ENCODE data around the gene ETAA1. TPM values are rescaled to one million over a fixed set of nuclear protein-coding genes. Genes with fewer than 3 reads are reported as not detected.

Gene ETAA1
- total RNA-seq, 1 experiment from 2014 or later, result 10.4 TPM

- no peak overlapping the region for H3K27ac Mint-ChIP-seq (ENCODE audit: low read depth, unreplicated experiment)
- CTCF ChIA-PET, result interaction anchor here (0.6 kb wide), 1 partner anchor 275 kb away, joined by 3 read pairs; no protein-coding TSS in a partner anchor
- intact Hi-C loops (cut with micrococcal nuclease), result no loop called here
- no peaks in the 10 kb centered on the region for H3K4me1 Mint-ChIP-seq (ENCODE audit: insufficient read depth, unreplicated experiment)
- no peaks in the 10 kb centered on the region for H3K27me3 Mint-ChIP-seq (ENCODE audit: insufficient read depth, unreplicated experiment)
- DNase-seq (ENCODE audit: unreplicated experiment), result no peak
- TF ChIP-seq, protein P1, sequence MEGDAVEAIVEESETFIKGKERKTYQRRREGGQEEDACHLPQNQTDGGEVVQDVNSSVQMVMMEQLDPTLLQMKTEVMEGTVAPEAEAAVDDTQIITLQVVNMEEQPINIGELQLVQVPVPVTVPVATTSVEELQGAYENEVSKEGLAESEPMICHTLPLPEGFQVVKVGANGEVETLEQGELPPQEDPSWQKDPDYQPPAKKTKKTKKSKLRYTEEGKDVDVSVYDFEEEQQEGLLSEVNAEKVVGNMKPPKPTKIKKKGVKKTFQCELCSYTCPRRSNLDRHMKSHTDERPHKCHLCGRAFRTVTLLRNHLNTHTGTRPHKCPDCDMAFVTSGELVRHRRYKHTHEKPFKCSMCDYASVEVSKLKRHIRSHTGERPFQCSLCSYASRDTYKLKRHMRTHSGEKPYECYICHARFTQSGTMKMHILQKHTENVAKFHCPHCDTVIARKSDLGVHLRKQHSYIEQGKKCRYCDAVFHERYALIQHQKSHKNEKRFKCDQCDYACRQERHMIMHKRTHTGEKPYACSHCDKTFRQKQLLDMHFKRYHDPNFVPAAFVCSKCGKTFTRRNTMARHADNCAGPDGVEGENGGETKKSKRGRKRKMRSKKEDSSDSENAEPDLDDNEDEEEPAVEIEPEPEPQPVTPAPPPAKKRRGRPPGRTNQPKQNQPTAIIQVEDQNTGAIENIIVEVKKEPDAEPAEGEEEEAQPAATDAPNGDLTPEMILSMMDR (IDR thresholded peaks at IDR 0.05; ENCODE audit: unreplicated experiment), result no peak
- no peak overlapping the region for H3K4me3 Mint-ChIP-seq (ENCODE audit: unreplicated experiment)
- H3K36me3 Mint-ChIP-seq (ENCODE audit: insufficient read depth, unreplicated experiment), result peaks cover 4% of the 10 kb centered on the region
- BruUV-seq (replicated peaks), result no TSS peak
- POLR2A ChIA-PET, result interaction anchor here (0.7 to 1.5 kb wide), 2 partner anchors 14 to 27 kb away, joined by 3 read pairs; no protein-coding TSS in a partner anchor
- H3K9me3 Mint-ChIP-seq (ENCODE audit: unreplicated experiment), result no peaks in the 10 kb centered on the region
Observed at GRCh38 chr2:67374949-67375348, 22.2 kb upstream of the ETAA1 start.

DNA sequence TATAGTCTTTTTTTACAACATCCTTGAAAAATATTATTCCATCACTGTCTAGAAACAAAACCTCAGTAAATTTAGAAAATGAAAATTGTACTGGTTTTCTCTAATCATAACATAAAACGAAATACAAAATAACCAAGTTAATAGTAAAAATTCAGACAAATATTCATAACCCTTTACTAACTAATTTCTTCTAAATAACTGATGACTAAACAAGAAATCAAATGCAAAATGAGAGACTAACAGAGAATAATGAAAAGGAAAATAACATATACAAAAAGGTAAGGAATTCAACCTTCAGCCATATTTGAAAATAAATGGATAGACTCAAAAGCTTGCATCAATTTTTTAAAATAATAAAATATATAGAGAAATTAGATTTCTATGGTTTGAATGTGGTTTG lies 18.6 kb upstream of the ETAA1 start:
- Mint-ChIP-seq H3K4me3 (ENCODE audit: unreplicated experiment) (no peak overlapping the region), H3K27ac (ENCODE audit: low read depth, unreplicated experiment) (no peak overlapping the region), H3K9me3 (ENCODE audit: unreplicated experiment) (no peaks in the 10 kb centered on the region), H3K36me3 (ENCODE audit: insufficient read depth, unreplicated experiment) (peaks cover 6% of the 10 kb centered on the region), H3K4me1 (ENCODE audit: insufficient read depth, unreplicated experiment) (no peaks in the 10 kb centered on the region), H3K27me3 (ENCODE audit: insufficient read depth, unreplicated experiment) (no peaks in the 10 kb centered on the region)
- ChIA-PET POLR2A (interaction anchor here (0.7 to 0.9 kb wide), 2 partner anchors 22 to 81 kb away, joined by 3 read pairs; no protein-coding TSS in a partner anchor), CTCF (no interaction called here)
- TF ChIP-seq, protein P1 (IDR thresholded peaks at IDR 0.05; ENCODE audit: unreplicated experiment), result no peak
- DNase-seq (ENCODE audit: unreplicated experiment), result no peak
- intact Hi-C loops (cut with micrococcal nuclease), result no loop called here
- BruUV-seq (replicated peaks), result no TSS peak

DNA sequence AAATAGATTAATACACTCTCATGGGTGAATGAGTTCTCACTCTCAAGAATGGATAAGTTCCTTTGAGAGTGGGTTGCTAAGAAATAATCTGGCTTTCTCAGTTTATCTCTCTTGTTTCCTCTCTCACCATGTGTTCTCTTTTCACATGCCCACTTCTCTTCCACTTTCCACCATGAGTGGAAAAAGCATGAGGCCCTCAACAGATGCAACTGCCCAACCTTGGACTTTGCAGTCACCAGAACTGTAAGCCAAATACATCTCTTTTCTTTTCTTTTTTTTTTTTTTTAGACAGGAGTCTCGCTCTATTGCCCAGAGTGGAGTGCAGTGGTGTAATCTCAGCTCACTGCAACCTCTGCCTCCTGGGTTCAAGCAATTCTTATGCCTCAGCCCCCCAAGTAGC lies 18.1 kb upstream of the ETAA1 start:
- TF ChIP-seq, protein P1 (IDR thresholded peaks at IDR 0.05; ENCODE audit: unreplicated experiment), result no peak
- Mint-ChIP-seq H3K27ac (ENCODE audit: low read depth, unreplicated experiment) (no peak overlapping the region), H3K27me3 (ENCODE audit: insufficient read depth, unreplicated experiment) (no peaks in the 10 kb centered on the region), H3K4me3 (ENCODE audit: unreplicated experiment) (no peak overlapping the region), H3K36me3 (ENCODE audit: insufficient read depth, unreplicated experiment) (peaks cover 6% of the 10 kb centered on the region), H3K9me3 (ENCODE audit: unreplicated experiment) (no peaks in the 10 kb centered on the region), H3K4me1 (ENCODE audit: insufficient read depth, unreplicated experiment) (no peaks in the 10 kb centered on the region)
- DNase-seq (ENCODE audit: unreplicated experiment), result no peak
- ChIA-PET CTCF (no interaction called here), POLR2A (interaction anchor here (0.6 kb wide), 1 partner anchor 938 kb away, joined by 3 read pairs; no protein-coding TSS in a partner anchor)
- BruUV-seq (replicated peaks), result no TSS peak
- intact Hi-C loops (cut with micrococcal nuclease), result no loop called here

DNA sequence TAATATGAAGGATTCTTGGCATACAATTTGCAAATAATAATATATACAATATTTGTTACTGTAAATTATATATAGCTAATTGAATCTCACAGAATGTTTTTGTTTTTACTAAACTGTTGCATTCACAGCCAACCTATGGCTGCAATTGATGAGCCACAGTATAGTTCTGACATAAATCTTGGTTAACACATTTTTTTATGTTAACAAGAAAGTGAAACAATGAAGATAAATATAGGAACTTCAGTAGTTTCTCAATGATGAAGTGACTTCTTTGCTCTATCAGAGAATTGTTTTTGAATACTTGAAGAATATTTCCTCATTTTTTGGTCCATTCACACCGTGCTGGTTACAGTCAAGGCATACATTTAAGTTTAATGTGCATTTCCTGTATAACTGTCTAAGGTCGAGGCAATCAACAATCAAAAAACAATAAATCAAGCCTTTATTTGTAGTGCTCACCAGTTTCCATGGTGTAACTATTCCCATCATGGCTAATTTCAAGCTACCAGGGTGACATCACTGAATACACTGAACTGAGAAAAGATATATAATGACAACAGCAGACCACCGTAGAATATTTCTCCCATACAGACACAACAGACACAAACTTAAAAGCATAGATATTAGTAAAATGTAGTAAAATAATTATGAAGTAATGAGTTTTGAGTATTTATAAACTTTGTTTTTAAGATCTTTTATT lies 12.9 kb upstream of the ETAA1 start:
- no TSS peak for BruUV-seq (replicated peaks)

More for the DNA sequence above, 12.9 kb upstream of the ETAA1 start:
- Mint-ChIP-seq H3K4me1 (ENCODE audit: insufficient read depth, unreplicated experiment) (peaks cover 1% of the 10 kb centered on the region), H3K27me3 (ENCODE audit: insufficient read depth, unreplicated experiment) (no peaks in the 10 kb centered on the region), H3K4me3 (ENCODE audit: unreplicated experiment) (no peak overlapping the region), H3K36me3 (ENCODE audit: insufficient read depth, unreplicated experiment) (peaks cover 6% of the 10 kb centered on the region), H3K9me3 (ENCODE audit: unreplicated experiment) (peaks cover 7% of the 10 kb centered on the region), H3K27ac (ENCODE audit: low read depth, unreplicated experiment) (no peak overlapping the region)
- ChIA-PET POLR2A (no interaction called here), CTCF (interaction anchor here (0.6 kb wide), 1 partner anchor 54 kb away, joined by 4 read pairs; no protein-coding TSS in a partner anchor)
- TF ChIP-seq, protein P1 (IDR thresholded peaks at IDR 0.05; ENCODE audit: unreplicated experiment), result no peak
- intact Hi-C loops (cut with micrococcal nuclease), result no loop called here
- DNase-seq (ENCODE audit: unreplicated experiment), result no peak
